Right lung (tissue), 5 donors: ENCODE results near the gene PSTPIP2. TPM values are rescaled to one million over a fixed set of nuclear protein-coding genes. Genes with fewer than 3 reads are reported as not detected.

Experiments
- DNase-seq, 2 donors: peaks; one replicate each; pipeline ENCODE4 v3.0.0-alpha.2; 2013
- polyA plus RNA-seq, 5 donors: library from polyadenylated mRNA; unstranded; fragments of 120-200 nt; gene quantifications; one replicate each; pipeline versions ENCODE4 v1.2.1 to v1.2.3, GENCODE V29; 2013; ENCODE audit warnings: inconsistent platforms in 1 of 5, low replicate concordance in 1 of 5; ENCODE audit not compliant: insufficient read length in 5 of 5, insufficient read depth in 1 of 5

PSTPIP2 gene
- polyA plus RNA-seq, 5 donors = 3.5 to 8.7 (median 7.6) TPM

- DNase-seq = no peak
Observed at GRCh38 chr18:46040033-46040746, 31.9 kb downstream of the PSTPIP2 start.

GRCh38 chr18:46037512-46038305, 34.4 kb downstream of the PSTPIP2 start:
- DNase-seq = no peak

- no peak for DNase-seq
Observed at GRCh38 chr18:46035696-46036680, 36.1 kb downstream of the PSTPIP2 start.

GRCh38 chr18:46034230-46034629, 37.8 kb downstream of the PSTPIP2 start:
- no peak for DNase-seq

GRCh38 chr18:46031741-46032140, 40.3 kb downstream of the PSTPIP2 start:
- no peak for DNase-seq

- no peak for DNase-seq
Observed at GRCh38 chr18:46028536-46028891, 43.5 kb downstream of the PSTPIP2 start.

- DNase-seq = no peak
Observed at GRCh38 chr18:46019936-46020335, 52.1 kb downstream of the PSTPIP2 start.

GRCh38 chr18:46013484-46014189, 58.4 kb downstream of the PSTPIP2 start:
- no peak for DNase-seq

GRCh38 chr18:46010676-46011075, 61.4 kb downstream of the PSTPIP2 start:
- DNase-seq = no peak

- no peak for DNase-seq
Observed at GRCh38 chr18:46010050-46010449, 62.0 kb downstream of the PSTPIP2 start.

- DNase-seq = no peak
Observed at GRCh38 chr18:46009125-46009840, 62.8 kb downstream of the PSTPIP2 start.

- DNase-seq = no peak
Observed at GRCh38 chr18:46008531-46008930, 63.5 kb downstream of the PSTPIP2 start.

GRCh38 chr18:46007165-46007564, 64.9 kb downstream of the PSTPIP2 start:
- no peak for DNase-seq

GRCh38 chr18:46002934-46003333, 69.1 kb downstream of the PSTPIP2 start:
- no peak for DNase-seq

- DNase-seq = no peak
Observed at GRCh38 chr18:46001892-46002291, 70.2 kb downstream of the PSTPIP2 start.

- DNase-seq = no peak
Observed at GRCh38 chr18:46001074-46001473, 71.0 kb downstream of the PSTPIP2 start.

GRCh38 chr18:45999536-45999935, 72.5 kb downstream of the PSTPIP2 start:
- no peak for DNase-seq

- DNase-seq = no peak
Observed at GRCh38 chr18:45998244-45998643, 73.8 kb downstream of the PSTPIP2 start.

- no peak for DNase-seq
Observed at GRCh38 chr18:45997700-45998151, 74.3 kb downstream of the PSTPIP2 start.

GRCh38 chr18:45995461-45995860, 76.6 kb downstream of the PSTPIP2 start:
- DNase-seq = no peak

- no peak for DNase-seq
Observed at GRCh38 chr18:45993438-45993837, 78.6 kb downstream of the PSTPIP2 start.
